GM18505 (cell line): ENCODE measurements around the gene AOC1.

Source experiments
- ATAC-seq: cut with Tn5 transposase; IDR thresholded peaks from one replicate; pipeline ENCODE4 v1.9.1; 2021; ENCODE audit not compliant: unreplicated experiment
- POLR2A ChIP-seq: IDR thresholded peaks from 4 replicates; pipeline ENCODE4 v1.6.1; 2011; ENCODE audit warnings: borderline replicate concordance; ENCODE audit not compliant: insufficient read depth, insufficient read length; ENCODE audit errors: extremely low read depth

Gene AOC1

DNA sequence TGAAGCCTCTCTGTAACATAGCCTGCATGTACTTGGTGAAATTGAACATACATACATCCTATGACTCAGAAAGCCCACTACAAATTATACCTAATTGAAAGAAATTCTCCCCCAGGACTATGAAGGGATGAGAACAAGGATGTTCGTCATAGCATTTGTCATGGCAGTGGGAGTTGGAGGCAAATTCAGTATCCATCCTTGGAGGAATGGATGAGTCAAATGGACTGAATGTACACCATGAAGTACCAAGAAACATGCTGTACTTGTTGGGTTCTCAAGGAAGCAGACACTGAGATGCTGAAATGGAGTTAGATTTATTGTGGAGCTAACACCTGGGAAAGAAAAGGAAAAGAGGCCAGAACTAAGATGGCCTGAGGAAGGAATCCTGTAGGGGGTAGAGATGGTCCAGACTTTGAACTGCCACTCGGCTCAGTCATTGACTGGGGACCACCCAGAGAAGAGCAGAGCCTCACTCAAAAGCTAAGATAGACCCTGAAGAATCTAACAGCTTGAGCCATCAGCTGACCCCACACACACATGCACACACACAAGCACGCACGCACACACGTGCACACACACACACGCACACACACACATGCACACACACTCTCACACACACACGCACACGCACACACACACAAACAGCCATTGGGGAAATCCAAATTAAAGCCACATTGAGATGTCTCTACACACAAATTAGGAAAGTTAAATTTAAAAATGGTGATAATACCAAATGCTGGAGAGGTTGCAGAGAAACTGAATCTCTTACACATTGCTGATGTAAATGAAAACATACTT lies 22.3 kb downstream of the AOC1 start:
- TF ChIP-seq POLR2A, result no peak
- no peak for ATAC-seq

DNA sequence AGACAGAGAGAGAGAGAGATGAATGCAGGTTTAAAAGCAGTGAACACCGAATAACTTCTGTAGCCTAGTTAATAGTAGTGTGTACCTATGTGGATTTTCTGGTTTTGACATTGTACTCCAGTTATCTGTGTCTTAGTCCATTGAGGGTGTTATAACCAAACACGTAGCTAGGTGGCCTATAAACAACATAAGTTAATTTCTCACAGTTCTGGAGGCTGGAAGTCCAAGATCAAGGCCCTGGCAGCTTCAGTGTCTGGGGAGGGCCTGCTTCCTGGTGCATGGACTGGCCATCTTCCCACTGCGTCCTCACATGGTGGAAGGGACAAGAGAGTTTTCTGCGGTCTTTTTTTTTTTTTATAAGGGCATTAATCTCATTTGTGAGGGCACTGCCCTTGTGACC lies 23.5 kb downstream of the AOC1 start:
- no peak for ATAC-seq
- TF ChIP-seq POLR2A, result no peak

DNA sequence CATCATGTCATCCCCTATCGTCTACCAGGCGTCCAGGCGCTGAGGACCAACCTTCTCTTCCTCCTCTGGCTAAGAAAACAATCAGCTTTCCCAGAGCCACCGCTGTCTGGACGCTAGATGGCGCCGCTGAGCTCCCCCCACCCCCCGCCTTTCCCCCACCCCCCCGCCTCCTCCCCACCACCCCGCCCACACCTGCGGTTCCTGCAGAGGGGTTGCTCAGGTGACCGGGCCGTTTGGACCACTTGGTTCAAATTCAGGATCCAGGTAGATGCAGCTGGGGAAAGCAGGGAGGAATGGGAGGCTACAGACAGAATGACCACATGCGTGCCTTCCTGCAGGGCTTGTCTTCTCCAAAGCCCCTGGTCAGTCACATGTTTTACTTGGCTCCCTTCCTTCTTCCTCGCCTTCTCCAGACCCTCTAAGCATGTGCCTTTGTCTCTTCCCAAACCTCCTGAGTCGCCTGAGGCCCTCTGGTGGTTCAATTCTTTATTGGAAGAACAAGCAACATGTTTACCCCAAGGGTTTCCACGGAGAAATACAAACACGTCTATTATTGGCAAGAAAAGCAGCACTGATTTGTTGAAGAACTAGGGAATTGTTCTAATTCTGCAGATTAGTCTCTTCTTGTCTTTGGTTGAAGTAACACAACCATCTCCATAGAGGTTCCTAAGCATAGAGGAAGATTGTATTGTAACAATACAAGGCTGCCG lies 24.7 kb downstream of the AOC1 start:
- ATAC-seq, result no peak
- TF ChIP-seq POLR2A, result no peak

GRCh38 chr7:150877536-150877935 lies 25.2 kb downstream of the AOC1 start:
- TF ChIP-seq POLR2A, result no peak
- no peak for ATAC-seq

GRCh38 chr7:150879345-150879744 lies 27.0 kb downstream of the AOC1 start:
- no peak for TF ChIP-seq POLR2A
- ATAC-seq, result no peak

GRCh38 chr7:150881189-150881588 lies 28.9 kb downstream of the AOC1 start:
- TF ChIP-seq POLR2A, result no peak
- no peak for ATAC-seq

GRCh38 chr7:150890853-150891584 lies 38.7 kb downstream of the AOC1 start:
- TF ChIP-seq POLR2A, result no peak
- ATAC-seq, result no peak

DNA sequence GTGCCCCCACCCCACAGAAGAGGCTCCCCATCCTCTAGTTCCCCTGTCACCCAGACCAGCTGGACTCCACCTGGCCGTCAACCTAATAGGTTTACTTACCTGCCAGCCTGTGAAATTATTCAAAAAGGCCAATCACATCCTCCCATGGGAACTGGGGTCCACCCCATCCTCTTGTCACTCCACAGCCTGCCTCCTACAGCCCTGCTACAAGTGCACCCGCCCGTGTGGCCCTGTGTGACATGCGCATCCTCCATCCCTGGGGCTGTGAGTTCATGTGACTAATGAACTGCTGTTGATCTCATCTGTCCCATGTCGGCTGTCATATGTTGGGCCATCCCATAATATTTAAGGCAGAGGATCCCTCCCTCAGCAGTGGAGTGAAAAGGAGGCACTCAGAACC lies 39.4 kb downstream of the AOC1 start:
- TF ChIP-seq POLR2A, result no peak
- ATAC-seq, result no peak

DNA sequence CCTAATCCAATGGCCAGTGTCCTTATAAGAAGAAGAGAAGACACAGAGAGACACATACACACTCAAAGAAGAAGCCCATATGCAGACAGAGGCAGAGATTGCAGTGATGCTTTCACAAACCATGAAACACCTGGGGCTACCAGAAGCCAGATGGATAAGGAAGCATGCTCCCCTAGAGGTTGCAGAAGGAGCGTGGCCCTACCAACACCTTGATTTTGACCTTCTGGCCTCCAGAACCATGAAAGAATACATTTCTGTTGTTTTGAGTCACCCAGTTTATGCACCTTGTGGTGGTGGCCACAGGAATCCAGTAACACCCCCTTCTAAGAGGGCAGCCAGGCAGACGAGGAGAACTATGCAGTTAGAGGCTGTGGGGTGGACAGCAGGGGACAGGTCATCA lies 43.5 kb downstream of the AOC1 start:
- no peak for ATAC-seq
- TF ChIP-seq POLR2A, result no peak

DNA sequence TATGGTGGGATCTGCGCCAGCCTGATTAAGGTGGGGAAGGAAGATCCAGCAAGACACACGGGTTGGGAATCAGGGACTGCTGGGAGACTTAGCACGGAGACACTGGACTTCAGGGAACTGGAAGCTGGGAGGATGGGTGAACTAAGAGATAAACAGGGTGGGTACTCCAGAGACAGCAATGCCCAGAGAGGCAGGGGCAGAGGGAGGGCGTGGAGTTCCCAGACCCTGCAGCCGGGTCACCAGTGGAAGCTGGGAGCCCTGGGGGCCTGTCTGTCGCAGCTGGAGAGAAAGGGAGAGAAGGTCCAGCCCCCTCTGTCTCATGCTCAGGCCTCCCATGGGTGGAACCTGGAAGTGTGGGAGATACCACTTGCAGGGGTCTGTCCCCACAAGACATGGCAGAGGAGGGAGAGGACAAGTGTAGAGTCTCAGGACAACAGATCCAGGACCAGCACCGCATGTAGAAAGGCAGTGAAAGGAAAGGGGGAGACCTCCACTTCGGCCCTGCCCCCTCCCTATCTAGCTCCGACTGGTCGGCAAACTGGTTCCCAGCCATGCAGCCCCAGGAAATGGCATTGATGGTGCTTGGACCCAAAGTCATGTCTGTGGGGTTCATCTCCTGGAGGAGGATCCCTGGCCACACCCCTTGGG lies 44.4 kb downstream of the AOC1 start:
- no peak for ATAC-seq
- no peak for TF ChIP-seq POLR2A

DNA sequence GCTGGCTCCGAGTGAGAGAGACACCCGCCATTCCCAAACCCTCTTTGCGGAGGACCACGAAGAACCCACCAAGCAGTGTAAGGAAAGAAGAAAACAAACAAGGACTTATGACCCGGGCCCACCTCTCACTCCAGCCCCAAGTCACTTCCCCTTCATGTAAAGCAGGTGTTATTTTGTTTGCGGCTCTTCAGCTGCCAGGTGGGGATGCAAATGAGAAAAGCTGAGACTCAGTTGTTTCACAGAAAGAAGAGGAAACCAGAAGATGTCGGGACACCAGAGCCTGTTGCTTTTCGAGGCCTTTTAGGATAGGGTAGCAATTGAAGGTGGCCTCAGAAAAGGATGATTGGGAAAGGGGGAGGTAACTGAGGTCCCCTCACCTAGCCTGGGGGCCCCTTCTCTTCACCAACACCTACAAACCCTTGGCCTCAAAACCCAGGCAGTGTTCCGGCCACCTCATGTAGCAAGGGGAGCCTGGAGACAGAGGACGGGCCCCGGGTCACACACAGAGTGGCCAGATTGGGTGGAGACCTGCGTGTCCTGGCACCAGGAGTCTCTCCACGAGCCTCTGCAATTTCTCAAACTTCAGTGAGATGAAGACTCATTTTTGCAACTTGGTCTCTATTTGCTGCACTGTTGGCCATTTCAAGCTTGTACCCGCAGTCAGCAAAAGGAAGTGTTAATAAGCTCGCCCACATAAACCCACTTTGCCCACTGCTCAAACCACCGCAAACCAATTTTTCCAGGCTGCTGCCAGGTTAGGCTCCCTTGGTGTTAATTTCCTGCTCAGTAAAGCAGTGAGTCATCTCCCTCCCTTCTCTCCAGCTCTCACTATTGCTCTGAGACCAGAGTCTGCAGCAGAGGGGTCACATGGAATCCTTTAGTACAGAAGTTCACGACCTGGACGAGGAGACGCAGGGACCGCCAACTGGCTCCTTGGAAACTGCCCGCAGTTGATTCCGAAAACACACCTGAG lies 45.5 kb downstream of the AOC1 start:
- ATAC-seq, result peak; percentile 51
- no peak for TF ChIP-seq POLR2A

DNA sequence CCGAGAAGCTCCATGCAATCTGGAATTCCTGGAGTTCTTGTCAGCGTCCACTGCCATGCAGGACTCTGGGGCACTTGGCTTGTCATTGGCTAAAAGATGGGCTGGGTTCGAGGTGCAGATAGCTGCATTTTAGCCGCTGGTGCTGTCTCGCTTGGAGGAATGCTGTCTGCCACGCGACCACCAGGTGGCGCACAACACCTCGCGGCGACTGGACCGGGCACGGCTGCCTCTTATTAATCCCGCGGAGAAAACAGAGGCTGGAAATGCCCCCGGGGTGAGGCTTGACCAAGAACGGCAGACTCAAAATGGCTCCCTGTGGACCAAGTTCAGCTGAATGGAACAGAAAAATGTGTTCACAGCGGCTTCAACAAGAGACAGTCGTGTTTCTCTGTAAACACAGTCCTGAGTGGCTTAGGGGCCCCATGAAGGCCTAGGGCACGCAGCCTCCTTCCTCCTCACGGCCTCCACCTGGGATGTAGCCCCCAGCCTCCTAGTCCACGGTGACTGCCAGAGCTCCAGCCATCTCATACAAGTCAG lies 46.2 kb downstream of the AOC1 start:
- peak; percentile 64 for ATAC-seq
- TF ChIP-seq POLR2A, result no peak
